Upper lobe of left lung (tissue), 6 donors: Measurements from ENCODE around the gene PARD3B. TPM values are rescaled to one million over a fixed set of nuclear protein-coding genes. Genes with fewer than 3 reads are reported as not detected.

Experiments used
- ATAC-seq, 2 donors: fragments of 200-7000 bp; cut with Tn5 transposase; one replicate each; pipeline ENCODE4 v1.9.1; 2022; ENCODE audit warnings: mild to moderate bottlenecking in 2 of 2, moderate library complexity in 2 of 2; ENCODE audit not compliant: low FRiP score in 2 of 2
- DNase-seq, 2 donors: peaks; one replicate each; pipeline ENCODE4 v3.0.0-alpha.2; 2019 to 2020
- H3K27ac ChIP-seq, 4 donors: fragments of 200-600 bp; sonication (generic); one replicate each; pipeline ENCODE4 v1.5.1; 2016 to 2019
- H3K27me3 ChIP-seq, 4 donors: fragments of 200-600 bp; sonication (generic); one replicate each; pipeline ENCODE4 v1.5.1; 2017 to 2019
- H3K36me3 ChIP-seq, 4 donors: fragments of 200-600 bp; sonication (generic); one replicate each; pipeline ENCODE4 v1.5.1; 2016 to 2019
- H3K4me1 ChIP-seq, 4 donors: fragments of 200-600 bp; sonication (generic); one replicate each; pipeline ENCODE4 v1.5.1; 2018 to 2019
- H3K4me3 ChIP-seq, 4 donors: fragments of 200-600 bp; sonication (generic); one replicate each; pipeline ENCODE4 v1.5.1; 2017 to 2019; ENCODE audit warnings: mild to moderate bottlenecking in 2 of 4, moderate library complexity in 1 of 4
- H3K9me3 ChIP-seq, 4 donors: fragments of 200-600 bp; sonication (generic); one replicate each; pipeline ENCODE4 v1.5.1; 2018 to 2019
- CTCF ChIP-seq, 6 experiments: fragments of 450-650 bp in 4 of 6; fragments of 200-600 bp in 2 of 6; sonication (generic) in 2 of 6; IDR thresholded peaks; one replicate each; pipeline ENCODE4 v1.5.1; 2016 to 2019; ENCODE audit warnings: antibody characterized with exemption in 6 of 6
- EP300 ChIP-seq, 4 donors: sonication (generic); formaldehyde crosslinking; IDR thresholded peaks; one replicate each; pipeline ENCODE4 v1.5.1; 2017; ENCODE audit warnings: antibody characterized with exemption in 4 of 4, control low read depth in 2 of 4
- POLR2A ChIP-seq, 4 donors: fragments of 450-650 bp; IDR thresholded peaks; one replicate each; pipeline ENCODE4 v1.5.1; 2016 to 2017; ENCODE audit warnings: antibody characterized with exemption in 4 of 4, mild to moderate bottlenecking in 2 of 4
- POLR2AphosphoS5 ChIP-seq, 2 donors: sonication (generic); formaldehyde crosslinking; IDR thresholded peaks; one replicate each; pipeline ENCODE4 v1.5.1; 2017; ENCODE audit warnings: antibody characterized with exemption in 2 of 2
- WGBS, 2 donors: methylation state at CpG; one replicate each; pipeline ENCODE4 v1.1.5; 2017 to 2018; 5-methylcytosine and 5-hydroxymethylcytosine counted together
- total RNA-seq, 6 donors: library from RNA; depleted of rRNA in 4 of 6; stranded (reverse); fragments of >200 nt in 4 of 6; gene quantifications; one replicate each; pipeline versions ENCODE4 v1.1.0 to v1.2.1, GENCODE V29; 2016 to 2021
- donor health status: DM: no; HTN: no; CAD: no; lungs with moderate emphysema.
- donor health status: DM: no; HTN: yes; CAD: no; lungs with severe emphysema.

PARD3B gene
- total RNA-seq, 6 donors from 2014 or later, result 17.8 to 44.9 (median 24.2) TPM

- Histone ChIP-seq H3K4me1 (peaks cover 0 to 9% (median 7%) of the 10 kb centered on the region in 4 donors), H3K36me3 (no peaks in the 10 kb centered on the region), H3K27me3 (no peaks in the 10 kb centered on the region), H3K9me3 (no peaks in the 10 kb centered on the region), H3K4me3 (no peak overlapping the region), H3K27ac (no peak overlapping the region)
- WGBS, 2 donors, result 71 to 75% methylated on average over 3 of the region's 3 CpGs
- DNase-seq (no peak), ATAC-seq (peak in 1 of 2 donors; percentile 50)
- TF ChIP-seq CTCF (IDR thresholded peaks at IDR 0.05) (no peak), POLR2A (IDR thresholded peaks at IDR 0.05) (no peak), EP300 (IDR thresholded peaks at IDR 0.05) (peak in 1 of 4 donors; percentile 78)
Observed at GRCh38 chr2:205657579-205657978, 1112.3 kb downstream of the PARD3B start.

GRCh38 chr2:205658068-205658467 lies 1112.8 kb downstream of the PARD3B start:
- H3K27ac ChIP-seq, result peak overlapping the region in 1 of 4 donors; percentile 20
- H3K4me3 ChIP-seq, result no peak overlapping the region
- H3K9me3 ChIP-seq, result no peaks in the 10 kb centered on the region
- TF ChIP-seq EP300 (IDR thresholded peaks at IDR 0.05) (no peak), POLR2AphosphoS5 (IDR thresholded peaks at IDR 0.05) (no peak), POLR2A (IDR thresholded peaks at IDR 0.05) (no peak), CTCF (IDR thresholded peaks at IDR 0.05) (no peak)
- H3K27me3 ChIP-seq, result no peaks in the 10 kb centered on the region
- DNase-seq, result no peak
- WGBS, 2 donors, result 81 to 89% methylated on average over 2 of the region's 2 CpGs
- peaks cover 0 to 9% (median 7%) of the 10 kb centered on the region in 4 donors for H3K4me1 ChIP-seq
- ATAC-seq, result no peak
- no peaks in the 10 kb centered on the region for H3K36me3 ChIP-seq

GRCh38 chr2:205658572-205658971 lies 1113.3 kb downstream of the PARD3B start:
- Histone ChIP-seq H3K9me3 (no peaks in the 10 kb centered on the region), H3K27me3 (no peaks in the 10 kb centered on the region), H3K36me3 (no peaks in the 10 kb centered on the region), H3K27ac (no peak overlapping the region), H3K4me3 (no peak overlapping the region), H3K4me1 (peaks cover 0 to 9% (median 7%) of the 10 kb centered on the region in 4 donors)
- 96 to 97% methylated on average over 2 of the region's 2 CpGs for WGBS, 2 donors
- DNase-seq, result no peak
- ATAC-seq, result no peak
- TF ChIP-seq EP300 (IDR thresholded peaks at IDR 0.05) (no peak), POLR2AphosphoS5 (IDR thresholded peaks at IDR 0.05) (peak in 1 of 2 donors; percentile 35)

GRCh38 chr2:205659922-205660321 lies 1114.6 kb downstream of the PARD3B start:
- DNase-seq (no peak), ATAC-seq (no peak)
- 79 to 88% methylated on average over 7 to 8 of the region's 8 CpGs for WGBS, 2 donors
- Histone ChIP-seq H3K9me3 (no peaks in the 10 kb centered on the region), H3K27me3 (no peaks in the 10 kb centered on the region), H3K4me1 (peaks cover 0 to 9% (median 7%) of the 10 kb centered on the region in 4 donors), H3K4me3 (no peak overlapping the region), H3K36me3 (no peaks in the 10 kb centered on the region), H3K27ac (no peak overlapping the region)
- TF ChIP-seq EP300 (IDR thresholded peaks at IDR 0.05), result no peak
- no peak for TF ChIP-seq POLR2A (IDR thresholded peaks at IDR 0.05)
- TF ChIP-seq CTCF (IDR thresholded peaks at IDR 0.05), result no peak
- TF ChIP-seq POLR2AphosphoS5 (IDR thresholded peaks at IDR 0.05), result no peak

GRCh38 chr2:205660521-205661124 lies 1115.3 kb downstream of the PARD3B start:
- peaks cover 0 to 9% (median 7%) of the 10 kb centered on the region in 4 donors for H3K4me1 ChIP-seq
- H3K27me3 ChIP-seq, result no peaks in the 10 kb centered on the region
- 50 to 51% methylated on average over 6 to 8 of the region's 8 CpGs for WGBS, 2 donors
- no peak for TF ChIP-seq CTCF (IDR thresholded peaks at IDR 0.05)
- no peak for TF ChIP-seq EP300 (IDR thresholded peaks at IDR 0.05)
- TF ChIP-seq POLR2A (IDR thresholded peaks at IDR 0.05), result no peak
- TF ChIP-seq POLR2AphosphoS5 (IDR thresholded peaks at IDR 0.05), result peak in 1 of 2 donors; percentile 12
- ATAC-seq, result peak in 1 of 2 donors; percentile 74
- peak overlapping the region in 1 of 4 donors; percentile 10 for H3K27ac ChIP-seq
- H3K36me3 ChIP-seq, result no peaks in the 10 kb centered on the region
- H3K9me3 ChIP-seq, result no peaks in the 10 kb centered on the region
- DNase-seq, result no peak
- H3K4me3 ChIP-seq, result no peak overlapping the region
